WERI-Rb-1 (cell line): ENCODE data around the gene ACBD5.

ENCODE experiments used
- DNase-seq: peaks from one replicate; pipeline ENCODE4 v3.0.0-alpha.2; 2020
- H3K27ac ChIP-seq: fragments of 250-450 bp; sonication (Bioruptor Pico); 2 replicates; pipeline ENCODE4 v1.5.1; 2020; ENCODE audit warnings: mild to moderate bottlenecking, moderate library complexity
- H3K27me3 ChIP-seq: fragments of 250-450 bp; sonication (Bioruptor Pico); 2 replicates; pipeline ENCODE4 v1.5.1; 2021; ENCODE audit warnings: mild to moderate bottlenecking, low read depth, moderate library complexity; ENCODE audit not compliant: insufficient read depth, severe bottlenecking
- H3K36me3 ChIP-seq: fragments of 250-450 bp; sonication (Bioruptor Pico); 2 replicates; pipeline ENCODE4 v1.5.1; 2020; ENCODE audit warnings: mild to moderate bottlenecking, moderate library complexity
- H3K4me3 ChIP-seq: 2 replicates; pipeline ENCODE4 v1.5.1; 2011; ENCODE audit warnings: low read depth, mild to moderate bottlenecking, control low read depth, low read length
- H3K9me3 ChIP-seq: fragments of 250-450 bp; sonication (Bioruptor Pico); 2 replicates; pipeline ENCODE4 v1.5.1; 2021; ENCODE audit warnings: mild to moderate bottlenecking, moderate library complexity; ENCODE audit not compliant: severe bottlenecking
- CTCF ChIP-seq: IDR thresholded peaks from 2 replicates; pipeline ENCODE4 v1.5.1; 2011; ENCODE audit warnings: low read depth, mild to moderate bottlenecking, control low read depth, inconsistent platforms, low read length

Gene ACBD5

GRCh38 chr10:27230022-27230421 is 10.6 kb downstream of the ACBD5 start:
- Histone ChIP-seq H3K27ac (no peak overlapping the region), H3K4me3 (no peak overlapping the region), H3K27me3 (no peaks in the 10 kb centered on the region), H3K9me3 (no peaks in the 10 kb centered on the region), H3K36me3 (no peaks in the 10 kb centered on the region)
- no peak for DNase-seq
- TF ChIP-seq CTCF = no peak

GRCh38 chr10:27225642-27226257 is 14.8 kb downstream of the ACBD5 start:
- no peaks in the 10 kb centered on the region for H3K36me3 ChIP-seq
- TF ChIP-seq CTCF = no peak
- no peak overlapping the region for H3K27ac ChIP-seq

GRCh38 chr10:27225011-27225590 is 15.5 kb downstream of the ACBD5 start:
- Histone ChIP-seq H3K4me3 (no peak overlapping the region), H3K9me3 (no peaks in the 10 kb centered on the region), H3K27ac (no peak overlapping the region), H3K27me3 (no peaks in the 10 kb centered on the region), H3K36me3 (no peaks in the 10 kb centered on the region)
- TF ChIP-seq CTCF = no peak
- DNase-seq = no peak

More at GRCh38 chr10:27225642-27226257, 14.8 kb downstream of the ACBD5 start:
- DNase-seq = no peak
- Histone ChIP-seq H3K9me3 (no peaks in the 10 kb centered on the region), H3K4me3 (no peak overlapping the region), H3K27me3 (no peaks in the 10 kb centered on the region)

- Histone ChIP-seq H3K27me3 (no peaks in the 10 kb centered on the region), H3K9me3 (no peaks in the 10 kb centered on the region), H3K4me3 (no peak overlapping the region), H3K36me3 (no peaks in the 10 kb centered on the region), H3K27ac (no peak overlapping the region)
- no peak for TF ChIP-seq CTCF
- DNase-seq = no peak
Observed at GRCh38 chr10:27223964-27224363, 16.6 kb downstream of the ACBD5 start.

GRCh38 chr10:27207350-27207749 is 33.2 kb downstream of the ACBD5 start:
- no peaks in the 10 kb centered on the region; the same call in 1 of the 2 replicates for H3K36me3 ChIP-seq
- no peak for TF ChIP-seq CTCF
- H3K9me3 ChIP-seq = no peaks in the 10 kb centered on the region
- no peak overlapping the region for H3K4me3 ChIP-seq
- H3K27ac ChIP-seq = no peak overlapping the region
- DNase-seq = no peak
- no peaks in the 10 kb centered on the region for H3K27me3 ChIP-seq

GRCh38 chr10:27203806-27204205 is 36.8 kb downstream of the ACBD5 start:
- TF ChIP-seq CTCF = no peak

More at GRCh38 chr10:27203806-27204205, 36.8 kb downstream of the ACBD5 start:
- DNase-seq = no peak
- Histone ChIP-seq H3K27me3 (no peaks in the 10 kb centered on the region), H3K27ac (no peak overlapping the region), H3K9me3 (no peaks in the 10 kb centered on the region), H3K4me3 (no peak overlapping the region), H3K36me3 (no peaks in the 10 kb centered on the region)
